ENCODE results near the gene MSMO1.
"Not testable (repeated sequence)": the region's sequence is repeated elsewhere in the genome, so short reads cannot be mapped to it uniquely, and the experiment has no call there.

Gene MSMO1

DNA sequence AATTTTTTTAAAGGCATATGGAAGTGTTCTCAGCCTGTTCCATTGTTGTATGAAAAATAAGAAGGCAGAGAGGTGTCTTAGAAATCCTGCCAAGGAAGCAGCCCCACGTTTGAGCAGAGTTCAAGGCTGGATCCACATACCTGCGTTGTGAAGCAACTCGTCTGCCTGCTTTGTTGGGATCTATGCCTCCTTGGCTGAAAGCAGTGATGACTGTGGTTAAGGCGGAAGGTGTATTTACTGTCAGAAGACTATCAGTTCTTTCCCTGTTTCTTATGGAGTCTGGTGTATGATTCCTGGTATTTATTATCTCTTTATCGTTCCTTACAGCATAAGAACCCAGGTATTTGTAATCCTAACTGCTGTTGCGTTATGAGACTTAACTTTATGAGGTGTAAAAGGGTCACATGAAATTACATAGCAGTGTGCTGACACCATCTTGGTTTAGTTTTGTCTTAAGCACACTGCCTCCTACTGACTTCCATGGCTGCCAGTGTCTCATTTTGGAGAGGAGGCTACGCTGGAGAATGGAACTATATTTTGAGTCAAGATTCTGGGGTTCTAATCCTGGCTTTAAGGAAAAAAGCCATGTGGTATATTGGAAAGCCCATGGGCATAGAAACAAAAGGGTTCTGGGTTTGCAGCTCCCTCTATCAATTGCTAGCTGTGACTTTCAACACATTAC is 3.1 kb upstream of the MSMO1 start:
- no peak for DNase-seq (ENCODE audit: low read depth in 2 of 2)

- DNase-seq (ENCODE audit: low read depth in 2 of 2) = no peak
Measured at GRCh38 chr4:165324918-165325304, 2.6 kb upstream of the MSMO1 start.

DNA sequence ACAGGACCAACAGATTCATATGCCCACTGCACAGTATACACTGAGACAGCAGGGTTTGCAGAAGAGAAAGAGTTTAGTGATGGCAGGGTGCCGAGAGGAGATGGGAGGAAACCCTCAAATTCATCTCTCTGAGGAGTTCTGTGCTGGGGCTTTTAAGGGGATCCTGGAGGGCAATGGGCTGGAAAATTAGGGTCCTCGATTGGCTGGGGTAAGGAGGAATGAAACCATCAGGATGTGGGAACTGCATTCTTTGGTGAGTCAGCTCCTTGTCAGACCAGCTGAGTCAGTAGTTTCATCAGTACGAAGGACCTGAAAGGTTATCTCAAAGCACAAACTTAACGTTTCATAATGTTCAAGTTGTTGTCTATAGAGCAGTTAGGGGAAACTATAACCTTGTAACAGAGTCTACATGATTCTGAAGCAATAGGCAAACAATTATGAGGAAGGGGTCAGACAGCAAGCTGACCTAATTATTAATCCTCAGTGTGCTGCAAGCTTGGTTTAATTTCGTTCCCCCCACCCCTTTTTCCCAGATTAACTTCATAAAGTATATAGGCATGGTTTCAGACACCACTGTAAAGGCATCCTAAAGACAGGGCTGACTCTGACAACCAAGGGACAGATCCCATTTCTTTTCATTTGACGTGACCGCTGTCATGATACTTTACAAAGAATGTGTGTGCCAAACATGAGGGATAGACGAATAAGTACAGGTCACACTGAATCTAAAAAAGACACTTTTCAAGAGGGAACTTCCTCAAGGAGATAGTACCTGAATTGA is 1.5 kb upstream of the MSMO1 start:
- DNase-seq (ENCODE audit: low read depth in 2 of 2) = no peak

- no peak for DNase-seq (ENCODE audit: low read depth in 2 of 2)
Measured at GRCh38 chr4:165326831-165327210, 648 bp upstream of the MSMO1 start.

GRCh38 chr4:165328101-165328425 is 594 bp downstream of the MSMO1 start:
- no peak for DNase-seq (ENCODE audit: low read depth in 2 of 2)

GRCh38 chr4:165328708-165329107 is 1.2 kb downstream of the MSMO1 start:
- no peak for DNase-seq (ENCODE audit: low read depth in 2 of 2)

GRCh38 chr4:165330071-165330470 is 2.6 kb downstream of the MSMO1 start:
- no peak for DNase-seq (ENCODE audit: low read depth in 2 of 2)

GRCh38 chr4:165330666-165331065 is 3.2 kb downstream of the MSMO1 start:
- DNase-seq (ENCODE audit: low read depth in 2 of 2) = no peak

DNA sequence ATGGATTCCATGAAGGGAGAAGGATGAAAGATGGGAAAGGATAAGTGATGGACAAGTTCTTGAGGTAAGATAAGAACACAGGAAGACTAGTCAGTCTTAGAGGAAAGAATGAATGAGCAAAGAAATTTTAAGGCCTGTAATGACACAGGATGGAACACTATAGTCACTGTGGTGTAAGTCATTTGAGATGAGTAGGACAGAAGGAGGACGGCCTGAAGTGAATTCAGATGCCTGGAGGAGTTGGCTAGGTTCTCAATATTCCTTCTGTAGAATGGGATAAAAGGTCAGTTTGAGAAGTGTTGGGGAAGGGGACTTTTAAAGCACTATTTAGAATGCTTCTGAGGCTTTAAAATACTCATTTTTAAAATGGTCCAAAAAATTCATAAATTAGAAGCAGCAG is 3.9 kb downstream of the MSMO1 start:
- no peak for DNase-seq (ENCODE audit: low read depth in 2 of 2)

DNA sequence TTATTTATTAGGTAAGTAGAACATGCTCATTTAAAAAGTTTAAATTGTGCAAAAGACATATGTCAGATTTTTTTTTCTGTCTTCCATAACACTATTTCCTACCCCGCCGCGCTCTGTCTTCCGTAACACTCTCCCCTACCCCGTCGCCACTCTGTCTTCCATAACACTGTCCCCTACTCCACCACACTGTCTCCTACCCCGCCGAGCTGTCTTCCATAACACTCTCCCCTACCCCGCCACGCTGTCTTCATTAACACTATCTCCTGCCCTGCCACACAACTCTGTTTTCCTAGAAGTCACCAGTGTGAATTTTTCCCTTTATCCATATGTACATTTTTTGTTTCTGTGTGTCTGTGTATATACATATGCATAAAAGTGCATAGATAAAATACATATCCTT is 4.4 kb downstream of the MSMO1 start:
- no peak for DNase-seq (ENCODE audit: low read depth in 2 of 2)

GRCh38 chr4:165332502-165332901 is 5.0 kb downstream of the MSMO1 start:
- DNase-seq (ENCODE audit: low read depth in 2 of 2) = no peak

- no peak for DNase-seq (ENCODE audit: low read depth in 2 of 2)
Measured at GRCh38 chr4:165335163-165335703, 7.8 kb downstream of the MSMO1 start.

- no peak for DNase-seq (ENCODE audit: low read depth in 2 of 2)
Measured at GRCh38 chr4:165336743-165337142, 9.3 kb downstream of the MSMO1 start.

- not testable (repeated sequence) for DNase-seq (ENCODE audit: low read depth in 2 of 2)
Measured at GRCh38 chr4:165342340-165342739, 14.9 kb downstream of the MSMO1 start.

- no peak for DNase-seq (ENCODE audit: low read depth in 2 of 2)
Measured at GRCh38 chr4:165343353-165344191, 16.1 kb downstream of the MSMO1 start.

DNA sequence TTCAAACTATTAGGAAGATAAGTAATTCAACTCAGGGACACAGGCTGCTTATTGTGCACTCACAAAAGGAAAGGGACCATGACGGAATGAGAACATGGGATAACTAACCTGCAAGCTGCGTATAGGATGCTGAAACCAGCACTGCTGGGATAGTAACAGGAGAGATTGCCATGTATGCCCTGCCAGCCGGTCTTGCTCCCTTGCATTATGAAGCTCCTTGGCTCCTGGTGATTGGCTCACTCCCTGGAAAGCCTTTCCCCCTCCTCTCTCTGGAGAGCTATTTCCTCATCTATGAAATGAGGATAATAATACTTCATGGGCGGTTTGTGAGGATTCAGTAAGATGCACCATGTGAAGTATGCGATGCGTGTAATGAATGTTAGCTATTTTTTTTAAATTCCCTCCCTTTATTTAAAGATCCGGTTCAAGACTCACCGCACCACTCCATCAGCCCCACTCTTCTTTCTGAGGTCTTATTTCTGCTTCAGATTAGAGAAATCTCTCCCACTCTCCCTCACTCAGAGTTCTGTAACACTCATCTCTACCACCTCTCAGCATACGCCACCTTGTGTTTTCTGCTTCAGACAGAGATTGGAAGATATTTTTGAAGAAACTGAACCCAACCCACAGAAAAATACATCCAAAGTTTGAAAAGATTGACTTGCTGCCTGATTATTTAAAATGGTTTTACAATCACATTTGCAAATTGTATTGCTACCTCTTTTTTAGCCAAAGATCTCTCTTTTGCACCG is 18.4 kb downstream of the MSMO1 start:
- DNase-seq (ENCODE audit: low read depth in 2 of 2) = no peak

GRCh38 chr4:165347647-165348569 is 20.4 kb downstream of the MSMO1 start:
- DNase-seq (ENCODE audit: low read depth in 2 of 2) = no peak

- DNase-seq (ENCODE audit: low read depth in 2 of 2) = no peak
Measured at GRCh38 chr4:165351359-165352130, 24.1 kb downstream of the MSMO1 start.

DNA sequence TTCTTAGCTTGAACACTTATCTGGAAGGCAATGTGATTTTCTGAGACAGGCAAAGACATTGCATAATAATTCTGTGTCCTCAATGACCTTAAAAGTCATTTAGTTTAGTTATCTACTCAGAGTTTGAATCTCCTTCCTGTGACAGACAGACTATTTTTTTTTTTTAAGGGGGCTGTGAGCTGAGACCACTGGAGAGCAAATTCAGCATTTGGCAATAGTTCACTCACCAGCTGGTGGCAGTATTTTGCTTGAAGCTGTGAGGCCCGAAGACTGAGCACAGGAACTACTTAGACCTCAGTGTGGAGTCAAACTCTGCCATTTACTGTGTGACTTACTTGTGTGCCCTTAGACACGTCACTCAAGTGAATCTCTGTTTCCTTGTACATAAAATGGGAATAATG is 28.4 kb downstream of the MSMO1 start:
- DNase-seq (ENCODE audit: low read depth in 2 of 2) = no peak

GRCh38 chr4:165359506-165359905 is 32.0 kb downstream of the MSMO1 start:
- DNase-seq (ENCODE audit: low read depth in 2 of 2) = no peak
